Sciatic nerve (tissue), 2 donors: ENCODE data around the gene ZNF385A. TPM values are rescaled to one million over a fixed set of nuclear protein-coding genes. Genes with fewer than 3 reads are reported as not detected.
"Not testable (repeated sequence)": the region's sequence is repeated elsewhere in the genome, so short reads cannot be mapped to it uniquely, and the experiment has no call there.

Source experiments
- ATAC-seq: fragments of 200-7000 bp; cut with Tn5 transposase; one replicate; pipeline ENCODE4 v1.9.1; 2020; ENCODE audit warnings: mild to moderate bottlenecking, moderate library complexity
- DNase-seq: peaks from one replicate; pipeline ENCODE4 v3.0.0-alpha.2; 2020; ENCODE audit warnings: low spot score
- intact Hi-C: fragments of 100-400 bp; cut with DNase I; formaldehyde crosslinking; loops from one replicate; pipeline ENCODE4 v1.14.2; 2022
- total RNA-seq: library from RNA; stranded (reverse); fragmentation: NEBNext Ultra II Directional; extraction: Animal tissue kit (Norgen Biotek cat#: 25700); gene quantifications from one replicate; pipeline ENCODE4 v1.2.1, GENCODE V29; 2021
- donor health status: DM: no; HTN: no; CAD: no.
- donor health status: DM: no; HTN: no; CAD: no.

Gene ZNF385A
- total RNA-seq, 1 donor from 2014 or later: 12.0 TPM

DNA sequence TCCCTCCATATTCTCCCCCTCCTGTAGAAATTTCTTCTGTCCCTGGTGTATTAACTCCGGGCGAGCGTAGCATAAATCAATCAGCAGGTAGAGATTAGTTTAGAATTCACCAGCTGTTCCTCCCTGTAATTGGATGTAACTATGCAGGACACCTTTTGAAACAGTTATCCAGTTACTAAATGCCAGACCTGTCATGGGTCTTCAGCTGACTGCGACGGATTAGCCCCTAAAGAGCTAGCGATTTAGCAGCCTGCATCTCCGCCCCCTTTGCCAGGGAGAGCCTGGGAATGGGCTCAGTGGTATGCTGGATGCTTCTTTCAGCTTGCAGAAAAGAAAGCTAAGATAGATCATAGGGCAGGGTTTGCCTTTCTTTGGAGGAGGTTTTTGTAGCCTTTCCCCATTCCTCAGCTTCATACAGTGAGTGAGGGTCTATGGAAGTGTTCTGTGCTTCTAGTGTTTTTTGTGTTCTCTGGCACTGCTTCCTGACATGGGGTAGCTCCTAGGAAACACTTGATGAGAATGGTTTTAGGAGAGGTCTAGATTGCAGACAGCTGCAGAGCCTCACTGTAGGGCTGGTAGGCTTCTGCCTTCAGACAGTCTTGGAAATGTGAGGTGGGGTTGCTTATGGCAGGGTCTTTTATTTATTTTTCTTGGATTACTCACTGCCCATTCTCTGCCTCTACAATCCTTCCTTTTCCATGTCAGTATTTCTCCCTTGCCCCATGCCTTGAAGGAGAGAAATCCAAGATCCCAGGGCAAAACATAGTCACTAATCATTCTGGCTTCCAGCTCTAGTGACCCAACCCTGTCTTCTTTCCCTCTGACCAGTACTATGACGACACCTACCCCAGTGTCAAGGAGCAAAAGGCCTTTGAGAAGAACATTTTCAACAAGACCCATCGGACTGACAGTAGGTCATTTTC, 42.9 kb downstream of the ZNF385A start:
- intact Hi-C loops: loop anchor here (10.0 kb wide), 1 partner anchor 47 kb away; no protein-coding TSS in a partner anchor
- ATAC-seq (no peak), DNase-seq (no peak)

- DNase-seq: no peak
- intact Hi-C loops: loop anchor here (10.0 kb wide), 1 partner anchor 46 kb away; no protein-coding TSS in a partner anchor
- no peak for ATAC-seq
Measured at GRCh38 chr12:54340846-54341245, 43.7 kb downstream of the ZNF385A start.

- DNase-seq (no peak), ATAC-seq (no peak)
- intact Hi-C loops: no loop called here
Measured at GRCh38 chr12:54338698-54339296, 45.7 kb downstream of the ZNF385A start.

DNA sequence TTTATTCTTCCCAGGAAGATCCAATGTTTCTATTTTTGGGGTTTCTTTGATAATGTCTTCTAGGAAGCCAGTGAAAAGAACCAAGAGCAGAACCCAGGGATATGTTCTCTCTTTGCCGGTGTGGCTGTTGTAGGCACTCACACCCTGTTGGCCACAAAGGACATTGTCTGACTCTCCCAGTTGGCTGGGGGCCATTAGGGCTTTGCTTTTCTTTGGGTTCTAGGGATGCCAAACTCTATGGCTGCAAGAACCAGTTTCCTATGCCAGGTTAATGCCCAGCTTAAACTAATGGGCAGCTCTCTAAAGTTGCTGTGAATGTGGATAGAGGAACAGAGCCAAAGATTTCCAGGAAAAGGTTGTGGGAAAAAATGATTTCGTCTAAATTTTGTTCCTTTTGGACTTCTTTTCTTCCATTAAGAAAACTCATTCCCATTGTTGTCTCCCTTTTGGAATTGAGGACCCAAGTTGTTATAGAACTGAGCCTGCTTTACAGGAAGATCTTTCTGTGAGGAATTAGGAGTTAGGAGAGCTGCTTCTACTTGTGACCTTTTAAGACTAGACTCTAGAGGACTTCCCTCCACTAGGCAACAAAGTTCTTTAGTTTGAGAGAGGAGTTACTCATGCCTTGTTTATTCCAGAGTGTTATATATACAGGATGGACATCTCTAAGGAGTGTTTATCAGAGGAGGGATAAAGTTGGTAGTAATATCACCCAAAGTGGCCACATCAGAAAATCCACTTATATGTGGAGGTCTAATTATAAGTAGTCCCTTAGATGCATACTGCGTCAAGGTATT, 46.5 kb downstream of the ZNF385A start:
- DNase-seq: no peak
- peak; percentile 59 for ATAC-seq
- intact Hi-C loops: no loop called here

DNA sequence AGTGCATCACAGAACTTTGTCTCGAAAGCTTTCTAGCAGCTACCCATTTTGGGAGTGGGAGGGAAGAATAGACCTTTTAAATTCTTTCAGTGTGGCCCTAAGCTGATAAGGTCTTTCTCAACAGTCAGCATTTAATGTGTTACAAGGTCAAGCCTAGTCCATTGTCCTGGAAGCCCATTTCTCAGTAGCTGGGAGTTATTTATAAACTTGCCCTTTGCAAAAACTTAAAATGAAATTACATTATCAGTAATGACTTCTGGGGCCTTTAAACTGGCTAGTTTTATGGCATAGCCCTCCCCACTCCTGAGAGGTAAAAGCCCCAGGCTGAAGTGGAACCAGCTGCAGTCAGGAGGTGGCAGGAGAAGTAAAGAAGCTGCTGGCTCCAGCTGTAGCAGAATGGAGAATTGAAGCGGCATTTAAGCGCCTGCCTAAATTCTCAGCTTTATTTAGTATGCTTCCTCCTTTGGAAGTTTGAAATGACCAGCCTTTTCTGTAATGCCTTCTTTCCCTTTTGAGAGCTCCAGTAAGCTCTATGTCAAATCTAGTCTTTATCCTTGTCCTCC, 47.2 kb downstream of the ZNF385A start:
- intact Hi-C loops: no loop called here
- DNase-seq (no peak), ATAC-seq (peak; percentile 68)

DNA sequence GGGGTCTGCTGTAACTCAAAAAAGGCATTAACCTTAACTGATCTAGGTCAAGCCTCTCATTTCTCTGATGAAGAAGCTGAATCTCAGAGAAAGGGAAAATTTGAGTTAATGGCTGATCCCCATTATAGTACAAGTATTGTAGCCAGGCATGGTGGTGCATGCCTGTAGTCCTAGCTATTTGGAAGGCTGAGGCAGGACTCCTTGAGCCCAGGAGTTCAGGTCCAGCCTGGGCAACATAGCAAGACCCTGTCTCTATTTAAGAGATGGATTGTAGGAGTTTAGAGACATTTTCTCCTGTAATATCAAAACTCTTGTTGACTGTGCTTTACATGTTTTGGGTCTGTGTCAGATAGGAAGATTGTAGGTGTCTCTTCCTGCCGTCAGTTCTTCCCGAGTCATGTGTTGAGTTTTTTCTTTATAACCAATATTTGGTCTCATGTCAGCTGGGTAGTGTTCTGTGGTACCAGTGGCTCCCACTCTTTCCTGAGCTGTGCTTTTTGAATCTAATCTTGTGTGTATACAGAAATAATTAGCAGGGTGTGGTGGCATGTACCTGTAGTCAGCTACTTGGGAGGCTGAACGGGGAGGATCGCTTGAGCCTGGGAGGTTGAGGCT, 51.0 kb downstream of the ZNF385A start:
- DNase-seq (no peak), ATAC-seq (no peak)
- intact Hi-C loops: no loop called here

DNA sequence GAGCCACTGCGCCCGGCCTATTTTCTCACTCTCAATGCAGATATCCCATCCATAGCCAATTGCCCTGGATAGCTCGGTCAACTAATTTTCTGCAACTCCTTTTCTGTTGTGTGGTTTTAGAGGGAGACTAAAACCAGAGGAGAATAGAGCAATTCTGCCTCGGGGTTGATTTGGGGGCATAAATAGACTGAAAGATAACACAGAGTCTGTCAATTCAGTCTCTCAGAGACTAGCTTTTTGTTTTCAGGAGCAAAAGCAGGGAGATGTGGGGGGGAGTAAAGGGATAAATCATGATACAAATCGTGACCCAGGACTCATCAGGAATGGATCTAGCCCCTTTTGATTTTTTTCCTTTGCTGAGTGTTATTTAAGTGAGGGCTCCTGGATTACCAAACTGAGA, 53.1 kb downstream of the ZNF385A start:
- intact Hi-C loops: no loop called here
- ATAC-seq (no peak), DNase-seq (no peak)

- DNase-seq (no peak), ATAC-seq (no peak)
- intact Hi-C loops: no loop called here
Measured at GRCh38 chr12:54330442-54330841, 54.1 kb downstream of the ZNF385A start.

DNA sequence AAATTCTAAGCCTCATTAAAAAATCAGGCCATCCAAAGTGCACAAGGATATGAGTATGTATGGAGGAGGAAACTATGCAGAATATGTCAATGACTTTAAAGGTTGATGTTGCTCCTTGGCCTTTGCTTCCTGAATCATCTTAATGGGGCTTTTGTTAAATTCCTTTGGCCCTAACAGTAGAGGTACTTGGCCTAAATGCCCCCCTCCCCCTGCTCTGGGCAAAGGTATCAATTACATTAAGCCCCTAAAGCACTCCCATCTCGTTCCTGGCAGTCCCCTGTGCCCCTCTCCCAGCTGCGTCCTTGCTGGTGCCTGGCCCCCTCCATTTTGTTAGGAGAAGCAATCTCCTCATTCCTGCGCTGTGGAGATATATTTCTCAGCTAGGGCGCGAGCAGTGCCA, 54.8 kb downstream of the ZNF385A start:
- intact Hi-C loops: no loop called here

DNA sequence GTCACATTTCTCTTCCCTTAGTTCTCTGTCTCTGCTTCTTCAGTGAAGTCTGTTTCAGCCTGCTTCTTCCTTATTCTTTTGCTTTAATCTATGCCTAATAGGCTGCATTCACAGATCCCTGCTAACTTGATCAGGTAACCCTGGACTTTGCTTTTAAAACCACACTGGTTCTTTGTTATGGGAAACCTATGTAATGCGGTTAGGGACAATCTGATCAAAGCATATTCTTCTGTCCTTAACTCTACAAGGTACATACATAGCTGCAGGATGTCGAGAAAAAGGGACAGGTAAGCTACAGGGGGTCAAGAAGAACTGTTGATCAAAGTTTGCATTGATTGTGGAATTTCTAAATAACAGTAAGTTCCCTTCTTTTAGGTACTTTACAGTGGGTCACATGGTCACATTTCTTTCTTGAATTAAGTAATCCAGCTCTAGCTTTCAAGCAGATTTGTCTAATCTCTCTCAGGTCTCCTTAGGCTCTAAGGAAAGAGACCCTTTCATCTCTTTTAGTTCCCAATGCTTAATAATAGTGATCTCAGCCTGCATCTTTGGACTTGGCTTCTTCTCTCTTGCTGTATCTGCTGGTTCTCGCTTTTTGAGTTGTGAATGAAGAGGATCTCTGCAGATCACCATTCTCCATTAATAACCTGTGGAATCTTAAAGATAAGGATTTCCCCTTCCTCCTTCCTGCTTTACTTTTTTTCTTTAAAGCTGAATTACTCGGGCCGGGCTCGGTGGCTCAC, 55.8 kb downstream of the ZNF385A start:
- no peak for DNase-seq
- no peak for ATAC-seq
- intact Hi-C loops: no loop called here

More for the DNA sequence above, 54.8 kb downstream of the ZNF385A start:
- DNase-seq (no peak), ATAC-seq (no peak)

- ATAC-seq, intact Hi-C loops, DNase-seq: not testable (repeated sequence)
Measured at GRCh38 chr12:54325442-54326109, 59.0 kb downstream of the ZNF385A start.

GRCh38 chr12:54324617-54325441, 59.7 kb downstream of the ZNF385A start, which contains the start of gene COPZ1:
Gene COPZ1, plus strand, starts transcription at chr12:54325131. Its CDS starts 33 bp downstream, at chr12:54325164.
- DNase-seq (peak; percentile 95), ATAC-seq (peak; percentile 99)
- intact Hi-C loops: no loop called here

- DNase-seq (no peak), ATAC-seq (no peak)
- intact Hi-C loops: no loop called here
Measured at GRCh38 chr12:54321363-54321762, 63.2 kb downstream of the ZNF385A start.
